ENCODE measurements around the gene KRTAP5-3. TPM values are rescaled to one million over a fixed set of nuclear protein-coding genes. Genes with fewer than 3 reads are reported as not detected.

The KRTAP5-3 gene
- total and polyA plus RNA-seq, 2 of the 13 experiments (the other 11 are each of a cell fraction or from before 2014, with no cell fraction given), result not detected

- no peak for TF ChIP-seq PRDM10 (CRISPR knock-in tag; IDR thresholded peaks at IDR 0.05; ENCODE audit: low read depth)
- peak; percentile 86 for TF ChIP-seq ZSCAN25 (CRISPR knock-in tag; IDR thresholded peaks at IDR 0.05)
- no peak for TF ChIP-seq HNRNPL (IDR thresholded peaks at IDR 0.05; ENCODE audit: low read depth, low read length)
- TF ChIP-seq ZSCAN30 (CRISPR knock-in tag; IDR thresholded peaks at IDR 0.05), result no peak
- no peak for TF ChIP-seq MEF2D (CRISPR knock-in tag; IDR thresholded peaks at IDR 0.05)
- 0 out of 2 replicates have a peak, but pooled peaks have one; percentile 35 for TF ChIP-seq ZNF567 (CRISPR knock-in tag; IDR thresholded peaks at IDR 0.05; ENCODE audit: borderline replicate concordance)
- TF ChIP-seq ZNF331 (CRISPR knock-in tag; IDR thresholded peaks at IDR 0.05), result peak; percentile 35; the same call in 1 of the 2 replicates
- no peak for TF ChIP-seq NFYB (CRISPR knock-in tag; IDR thresholded peaks at IDR 0.05)
- TF ChIP-seq U2AF1 (optimal IDR thresholded peaks at IDR 0.05; ENCODE audit: low read depth, low read length), result no peak
These were observed 44.7 kb upstream of the KRTAP5-3 start (continued) for GRCh38 chr11:1652771-1653540.
